Suprapubic skin (tissue), 3 donors: ENCODE data around the gene GCC2.

Experiments used
- CTCF ChIP-seq, 2 donors: fragments of 200-600 bp in 1 of 2; fragments of 450-650 bp in 1 of 2; sonication (generic) in 1 of 2; IDR thresholded peaks; one replicate each; pipeline ENCODE4 v1.5.1; 2016 to 2019; ENCODE audit warnings: antibody characterized with exemption in 2 of 2, mild to moderate bottlenecking in 1 of 2, moderate library complexity in 1 of 2
- EP300 ChIP-seq: sonication (generic); formaldehyde crosslinking; IDR thresholded peaks from one replicate; pipeline ENCODE4 v1.6.1; 2017; ENCODE audit warnings: antibody characterized with exemption

DNA sequence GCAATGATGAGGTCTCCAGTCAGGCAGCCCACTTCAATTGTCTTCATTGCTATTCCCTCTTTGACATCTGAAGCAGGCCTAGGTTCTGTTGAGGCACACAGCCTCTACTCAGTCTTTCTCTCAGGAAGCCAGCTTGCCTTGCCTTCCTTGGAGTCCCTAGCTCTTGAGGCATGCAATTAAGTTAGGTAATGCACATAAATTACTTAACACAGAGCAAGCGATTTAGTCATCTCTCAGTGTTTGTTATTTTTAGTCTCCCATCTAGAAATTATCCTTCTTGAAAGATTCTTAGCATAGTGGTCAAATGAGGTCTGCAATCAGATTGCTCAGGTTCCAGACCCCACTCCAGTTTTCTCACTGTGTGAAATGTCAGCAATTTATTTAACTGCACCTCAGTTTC lies 39.2 kb upstream of the GCC2 start:
- TF ChIP-seq CTCF (IDR thresholded peaks at IDR 0.05) (no peak), EP300 (no peak)
